H9 (cell line): ENCODE measurements around the gene TFAP2E. TPM values are rescaled to one million over a fixed set of nuclear protein-coding genes. Genes with fewer than 3 reads are reported as not detected.

Experiments used
- DNase-seq: peaks from one replicate; pipeline ENCODE4 v3.0.0-alpha.2; 2017
- H2AFZ ChIP-seq: one replicate; pipeline ENCODE4 v1.6.1; 2013; ENCODE audit warnings: mild to moderate bottlenecking, low read length, control low read depth, moderate library complexity
- H2AK5ac ChIP-seq: 2 replicates; pipeline ENCODE4 v1.6.1; 2013; ENCODE audit warnings: low read length, control low read depth, mixed read lengths; ENCODE audit not compliant: insufficient read length
- H2BK120ac ChIP-seq: one replicate; pipeline ENCODE4 v1.6.1; 2013; ENCODE audit warnings: low read depth, mild to moderate bottlenecking, low read length, control low read depth, inconsistent platforms; ENCODE audit not compliant: poor library complexity, severe bottlenecking
- H2BK12ac ChIP-seq: 2 replicates; pipeline ENCODE4 v1.6.1; 2013; ENCODE audit warnings: low read length, control low read depth, mixed read lengths, low read depth; ENCODE audit not compliant: insufficient read length
- H2BK15ac ChIP-seq: 2 replicates; pipeline ENCODE4 v1.6.1; 2013; ENCODE audit warnings: low read depth, low read length, control low read depth
- H2BK20ac ChIP-seq: one replicate; pipeline ENCODE4 v1.6.1; 2013; ENCODE audit warnings: low read depth, mild to moderate bottlenecking, low read length, control low read depth, inconsistent platforms; ENCODE audit not compliant: poor library complexity, severe bottlenecking
- H2BK5ac ChIP-seq: 2 replicates; pipeline ENCODE4 v1.6.1; 2013; ENCODE audit warnings: low read length, control low read depth, mixed read lengths; ENCODE audit not compliant: insufficient read length
- H3K14ac ChIP-seq: 2 replicates; pipeline ENCODE4 v1.6.1; 2013; ENCODE audit warnings: low read length, control low read depth; ENCODE audit not compliant: insufficient read depth
- H3K18ac ChIP-seq: 2 replicates; pipeline ENCODE4 v1.6.1; 2013; ENCODE audit warnings: low read depth, mild to moderate bottlenecking, mixed read lengths, low read length, control low read depth; ENCODE audit not compliant: insufficient read length
- H3K23ac ChIP-seq: 2 replicates; pipeline ENCODE4 v1.6.1; 2013; ENCODE audit warnings: low read length, control low read depth, mixed read lengths, low read depth; ENCODE audit not compliant: insufficient read length
- H3K23me2 ChIP-seq: 2 replicates; pipeline ENCODE4 v1.6.1; 2013; ENCODE audit warnings: low read depth, mild to moderate bottlenecking, mixed read lengths, low read length, control low read depth; ENCODE audit not compliant: insufficient read length, poor library complexity, severe bottlenecking
- H3K27ac ChIP-seq: 2 replicates; pipeline ENCODE4 v1.5.1; 2013; ENCODE audit warnings: low read length, control low read depth, mixed read lengths, low read depth; ENCODE audit not compliant: insufficient read length
- H3K27me3 ChIP-seq: 2 replicates; pipeline ENCODE4 v1.6.1; 2013; ENCODE audit warnings: low read length, control low read depth, inconsistent platforms; ENCODE audit not compliant: insufficient read depth
- H3K4ac ChIP-seq: 2 replicates; pipeline ENCODE4 v1.6.1; 2013; ENCODE audit warnings: low read depth, mild to moderate bottlenecking, control low read depth, inconsistent platforms, low read length, moderate library complexity
- H3K4me1 ChIP-seq: 2 replicates; pipeline ENCODE4 v1.6.1; 2013; ENCODE audit warnings: low read length, control low read depth, inconsistent platforms; ENCODE audit not compliant: insufficient read depth
- H3K4me2 ChIP-seq: 2 replicates; pipeline ENCODE4 v1.6.1; 2013; ENCODE audit warnings: low read length, control low read depth, mixed read lengths; ENCODE audit not compliant: insufficient read length, insufficient read depth
- H3K56ac ChIP-seq: 2 replicates; pipeline ENCODE4 v1.6.1; 2013; ENCODE audit warnings: low read depth, mild to moderate bottlenecking, mixed read lengths, low read length, control low read depth; ENCODE audit not compliant: insufficient read length
- H3K79me1 ChIP-seq: 2 replicates; pipeline ENCODE4 v1.6.1; 2013; ENCODE audit warnings: low read depth, mild to moderate bottlenecking, moderate library complexity, low read length, control low read depth, inconsistent platforms; ENCODE audit not compliant: insufficient read depth, poor library complexity, severe bottlenecking
- H3K79me2 ChIP-seq: 2 replicates; pipeline ENCODE4 v1.6.1; 2013; ENCODE audit warnings: low read length, control low read depth, inconsistent platforms; ENCODE audit not compliant: insufficient read depth
- H3K9ac ChIP-seq: 2 replicates; pipeline ENCODE4 v1.6.1; 2013; ENCODE audit warnings: low read length, control low read depth, mixed read lengths; ENCODE audit not compliant: insufficient read length; ENCODE audit errors: extremely low read depth
- H3K9me3 ChIP-seq: one replicate; pipeline ENCODE4 v1.6.1; 2013; ENCODE audit warnings: low read depth, low read length, inconsistent platforms; ENCODE audit not compliant: control insufficient read depth
- H3T11ph ChIP-seq: one replicate; pipeline ENCODE4 v1.6.1; 2013; ENCODE audit warnings: mild to moderate bottlenecking, low read length, control low read depth, inconsistent platforms
- H4K20me1 ChIP-seq: one replicate; pipeline ENCODE4 v1.6.1; 2013; ENCODE audit not compliant: control insufficient read depth, insufficient read length, insufficient read depth
- H4K5ac ChIP-seq: 2 replicates; pipeline ENCODE4 v1.6.1; 2013; ENCODE audit warnings: low read depth, mild to moderate bottlenecking, mixed read lengths, low read length, control low read depth; ENCODE audit not compliant: insufficient read length
- H4K8ac ChIP-seq: replicated peaks from 2 replicates; pipeline ENCODE4 v1.6.1; 2013; ENCODE audit warnings: low read length, control low read depth, mixed read lengths, low read depth; ENCODE audit not compliant: insufficient read length
- H4K91ac ChIP-seq: 2 replicates; pipeline ENCODE4 v1.6.1; 2013; ENCODE audit warnings: low read depth, mild to moderate bottlenecking, moderate library complexity, mixed read lengths, low read length, control low read depth; ENCODE audit not compliant: insufficient read length
- H3K27ac Mint-ChIP-seq, 3 experiments: 2 replicates in 2 of 3; 3 replicates in 1 of 3; pipeline ENCODE4 v1.8.0; 2020 to 2021; ENCODE audit warnings: mixed read lengths in 3 of 3, mild to moderate bottlenecking in 1 of 3, moderate library complexity in 1 of 3
- H3K27me3 Mint-ChIP-seq: 2 replicates; pipeline ENCODE4 v1.8.0; 2021; ENCODE audit warnings: low read depth, mild to moderate bottlenecking, moderate library complexity, mixed read lengths
- H3K36me3 Mint-ChIP-seq, 3 experiments: 2 replicates in 2 of 3; 3 replicates in 1 of 3; pipeline ENCODE4 v1.8.0; 2020 to 2021; ENCODE audit warnings: low read depth in 3 of 3, mixed read lengths in 3 of 3; ENCODE audit not compliant: insufficient read depth in 1 of 3
- H3K4me1 Mint-ChIP-seq, 2 experiments: 2 replicates each; pipeline ENCODE4 v1.8.0; 2020; ENCODE audit warnings: mixed read lengths in 2 of 2
- H3K4me3 Mint-ChIP-seq, 2 experiments: 2 replicates in 1 of 2; 3 replicates in 1 of 2; pipeline ENCODE4 v1.8.0; 2020 to 2021; ENCODE audit warnings: mild to moderate bottlenecking in 2 of 2, mixed read lengths in 2 of 2, moderate library complexity in 1 of 2
- H3K9me3 Mint-ChIP-seq, 2 experiments: 2 replicates in 1 of 2; 3 replicates in 1 of 2; pipeline ENCODE4 v1.8.0; 2020; ENCODE audit warnings: mild to moderate bottlenecking in 2 of 2, mixed read lengths in 2 of 2, moderate library complexity in 1 of 2
- WGBS: extraction: QIAGEN DNeasy Blood & Tissue Kit; methylation state at CpG from one replicate; pipeline ENCODE4 v1.1.7; 2013; ENCODE audit warnings: missing lambda C conversion rate, low lambda C conversion rate, mixed read lengths; ENCODE audit not compliant: insufficient read length; ENCODE audit errors: extremely low coverage; 5-methylcytosine and 5-hydroxymethylcytosine counted together
- total RNA-seq: library from RNA; stranded (reverse); gene quantifications from 2 replicates; pipeline ENCODE4 v1.2.1, GENCODE V29; 2021
- TF ChIP-seq, protein P1 (sequence below): fragments of 200-600 bp; sonication (generic); conservative IDR thresholded peaks from 3 replicates; pipeline ENCODE4 v1.8.0; 2021; ENCODE audit warnings: antibody characterized with exemption, mild to moderate bottlenecking

TFAP2E gene
- total RNA-seq, 1 experiment from 2014 or later = 0.70 TPM

DNA sequence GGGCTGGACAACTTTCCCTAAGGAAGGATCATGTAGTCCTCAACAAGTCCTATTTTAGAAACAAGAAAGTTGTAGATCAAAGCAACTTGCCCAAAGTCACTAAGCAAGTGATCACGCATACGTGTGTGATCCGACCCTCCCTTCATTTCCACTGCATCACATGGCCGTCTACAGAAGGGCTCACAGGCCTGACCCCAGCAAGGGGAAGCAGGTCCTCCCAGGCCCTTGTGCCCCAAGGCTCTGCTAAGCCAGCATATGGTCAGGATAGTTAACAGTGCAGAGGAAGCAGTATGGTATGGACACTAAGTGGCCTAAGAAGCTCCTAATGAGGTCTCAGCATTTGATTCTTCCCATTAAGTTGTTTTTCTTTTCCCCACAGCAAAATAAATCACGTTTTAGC, 24.8 kb downstream of the TFAP2E start:
- Histone ChIP-seq H2BK5ac (no peak overlapping the region), H4K91ac (no peak overlapping the region), H3K79me2 (no peaks in the 10 kb centered on the region), H3T11ph (no peak overlapping the region), H3K4me2 (no peak overlapping the region), H2BK15ac (no peak overlapping the region), H3K79me1 (no peaks in the 10 kb centered on the region), H3K9me3 (no peaks in the 10 kb centered on the region), H3K27me3 (no peaks in the 10 kb centered on the region), H2BK12ac (no peak overlapping the region), H2BK120ac (no peak overlapping the region), H4K8ac (no peak overlapping the region), H3K23me2 (no peaks in the 10 kb centered on the region), H4K20me1 (no peaks in the 10 kb centered on the region), H2AFZ (no peak overlapping the region), H3K18ac (no peak overlapping the region), H3K23ac (no peak overlapping the region), H3K4me1 (no peaks in the 10 kb centered on the region), H3K14ac (no peak overlapping the region), H2BK20ac (no peak overlapping the region), H3K4ac (no peak overlapping the region), H3K27ac (no peak overlapping the region), H3K56ac (no peak overlapping the region), H2AK5ac (no peak overlapping the region), H3K9ac (no peak overlapping the region), H4K5ac (no peak overlapping the region)
- WGBS = no CpG with 5 or more reads among the region's 5 CpGs
- Mint-ChIP-seq H3K36me3 (peaks cover 3 to 21% (median 11%) of the 10 kb centered on the region in 3 experiments), H3K4me3 (no peak overlapping the region), H3K27ac (no peak overlapping the region), H3K9me3 (no peaks in the 10 kb centered on the region), H3K27me3 (no peaks in the 10 kb centered on the region), H3K4me1 (no peaks in the 10 kb centered on the region)
- TF ChIP-seq, protein P1, sequence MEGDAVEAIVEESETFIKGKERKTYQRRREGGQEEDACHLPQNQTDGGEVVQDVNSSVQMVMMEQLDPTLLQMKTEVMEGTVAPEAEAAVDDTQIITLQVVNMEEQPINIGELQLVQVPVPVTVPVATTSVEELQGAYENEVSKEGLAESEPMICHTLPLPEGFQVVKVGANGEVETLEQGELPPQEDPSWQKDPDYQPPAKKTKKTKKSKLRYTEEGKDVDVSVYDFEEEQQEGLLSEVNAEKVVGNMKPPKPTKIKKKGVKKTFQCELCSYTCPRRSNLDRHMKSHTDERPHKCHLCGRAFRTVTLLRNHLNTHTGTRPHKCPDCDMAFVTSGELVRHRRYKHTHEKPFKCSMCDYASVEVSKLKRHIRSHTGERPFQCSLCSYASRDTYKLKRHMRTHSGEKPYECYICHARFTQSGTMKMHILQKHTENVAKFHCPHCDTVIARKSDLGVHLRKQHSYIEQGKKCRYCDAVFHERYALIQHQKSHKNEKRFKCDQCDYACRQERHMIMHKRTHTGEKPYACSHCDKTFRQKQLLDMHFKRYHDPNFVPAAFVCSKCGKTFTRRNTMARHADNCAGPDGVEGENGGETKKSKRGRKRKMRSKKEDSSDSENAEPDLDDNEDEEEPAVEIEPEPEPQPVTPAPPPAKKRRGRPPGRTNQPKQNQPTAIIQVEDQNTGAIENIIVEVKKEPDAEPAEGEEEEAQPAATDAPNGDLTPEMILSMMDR = no peak
- no peak for DNase-seq
